ENCODE data around the gene SPI1.

The SPI1 gene

DNA sequence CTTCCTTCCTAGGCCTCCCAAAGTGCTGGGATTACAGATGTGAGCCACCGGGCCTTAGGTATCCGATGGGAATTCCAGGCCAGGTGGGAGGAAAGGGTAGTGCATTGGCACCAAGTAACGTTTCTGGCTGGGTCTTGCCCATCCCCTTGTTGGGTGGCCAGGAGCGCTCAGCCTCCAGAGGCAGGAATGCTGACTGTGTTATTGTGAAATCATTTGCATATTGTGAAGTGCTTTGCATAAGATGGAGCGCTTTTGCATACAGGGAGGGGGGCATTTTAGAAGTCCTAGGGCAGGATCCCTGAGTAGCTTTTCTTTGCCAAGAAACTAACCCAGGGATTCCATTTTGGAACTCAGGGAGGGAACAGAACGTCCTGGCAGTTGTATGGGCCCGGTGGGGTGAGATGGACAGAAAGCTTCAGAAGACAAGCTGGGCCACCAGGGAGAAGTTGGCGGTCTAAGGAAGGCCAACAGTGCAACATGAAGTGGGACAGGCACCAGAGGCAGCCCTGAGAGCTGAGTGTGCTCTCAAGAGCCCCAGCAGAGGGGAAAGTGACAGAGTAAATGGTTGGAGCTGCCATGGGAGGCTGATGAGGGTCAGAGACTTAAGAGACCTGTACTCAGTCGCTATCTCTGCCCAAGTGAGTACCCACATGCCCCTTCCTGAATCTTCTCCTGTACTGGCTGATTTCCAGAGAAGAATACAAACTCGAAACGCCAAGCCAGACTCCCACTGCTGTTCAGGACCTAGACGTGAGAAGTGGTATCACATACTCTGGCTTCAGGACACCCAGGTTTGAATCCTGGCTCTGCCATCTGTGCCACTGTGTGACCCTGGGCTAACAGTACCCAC lies 28.8 kb upstream of the SPI1 start:
- no peak for DNase-seq

DNA sequence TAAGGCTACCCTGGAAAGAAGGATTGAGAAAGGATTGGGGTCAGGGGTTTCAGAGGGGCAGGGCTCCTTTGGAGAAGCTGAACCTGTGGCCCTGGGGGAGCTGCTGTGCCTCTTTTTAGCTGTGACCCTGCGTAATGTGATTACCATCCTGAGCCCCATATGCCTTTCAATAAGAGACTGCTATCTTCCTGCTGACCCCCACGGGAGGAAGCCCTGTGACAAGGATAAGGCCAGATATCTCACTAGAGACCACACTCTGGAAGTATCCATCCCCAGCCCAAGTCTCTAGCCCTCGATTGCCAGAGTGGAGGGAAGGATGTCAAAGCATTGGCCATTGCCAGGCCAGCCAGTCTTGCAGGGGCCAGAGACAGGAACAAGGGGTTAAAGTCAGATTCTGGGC lies 25.2 kb upstream of the SPI1 start:
- DNase-seq, result no peak

DNA sequence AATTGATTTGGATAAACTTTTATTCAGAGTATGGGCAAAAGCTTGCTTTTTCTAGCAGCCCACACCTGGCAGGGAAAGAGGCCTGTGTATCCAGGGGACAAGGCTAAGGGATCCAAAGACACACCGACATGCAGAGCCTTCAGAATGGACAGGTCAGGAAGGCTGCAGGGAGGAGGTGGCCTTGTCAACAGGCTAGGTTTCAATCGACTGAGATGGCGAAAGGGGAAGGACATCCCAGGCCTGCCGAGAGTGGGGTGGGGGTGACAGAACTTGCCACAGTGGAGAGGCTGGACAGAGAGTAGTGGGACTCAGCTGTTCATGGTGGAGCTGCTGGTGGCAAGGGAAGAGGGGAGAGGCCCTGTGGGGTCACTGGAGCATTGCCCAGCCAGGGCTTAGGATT lies 24.8 kb upstream of the SPI1 start:
- DNase-seq, result peak; percentile 17

DNA sequence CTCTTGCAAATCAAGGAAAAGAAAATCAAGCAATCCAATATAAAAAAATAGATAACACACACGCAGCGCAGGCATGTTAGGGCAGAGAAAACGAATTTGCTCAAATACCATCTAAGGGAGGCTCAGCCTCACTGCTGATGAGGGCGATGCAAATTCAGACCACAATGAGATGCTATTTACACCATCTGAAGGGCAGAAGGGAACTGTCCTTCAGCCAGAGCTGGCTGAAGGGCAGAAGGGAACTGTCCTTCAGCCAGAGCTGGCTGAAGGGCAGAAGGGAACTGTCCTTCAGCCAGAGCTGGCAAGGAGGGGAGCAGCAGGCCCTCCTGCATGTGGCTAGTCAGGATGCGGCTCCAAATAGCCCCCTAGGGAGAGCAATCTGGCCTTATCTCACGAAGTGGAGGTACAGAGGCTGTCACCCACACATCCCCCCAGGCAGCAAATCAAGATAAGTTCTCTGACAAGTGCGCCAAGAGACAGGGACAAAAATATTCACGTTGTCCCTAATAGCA lies 22.5 kb upstream of the SPI1 start:
- no peak for DNase-seq

DNA sequence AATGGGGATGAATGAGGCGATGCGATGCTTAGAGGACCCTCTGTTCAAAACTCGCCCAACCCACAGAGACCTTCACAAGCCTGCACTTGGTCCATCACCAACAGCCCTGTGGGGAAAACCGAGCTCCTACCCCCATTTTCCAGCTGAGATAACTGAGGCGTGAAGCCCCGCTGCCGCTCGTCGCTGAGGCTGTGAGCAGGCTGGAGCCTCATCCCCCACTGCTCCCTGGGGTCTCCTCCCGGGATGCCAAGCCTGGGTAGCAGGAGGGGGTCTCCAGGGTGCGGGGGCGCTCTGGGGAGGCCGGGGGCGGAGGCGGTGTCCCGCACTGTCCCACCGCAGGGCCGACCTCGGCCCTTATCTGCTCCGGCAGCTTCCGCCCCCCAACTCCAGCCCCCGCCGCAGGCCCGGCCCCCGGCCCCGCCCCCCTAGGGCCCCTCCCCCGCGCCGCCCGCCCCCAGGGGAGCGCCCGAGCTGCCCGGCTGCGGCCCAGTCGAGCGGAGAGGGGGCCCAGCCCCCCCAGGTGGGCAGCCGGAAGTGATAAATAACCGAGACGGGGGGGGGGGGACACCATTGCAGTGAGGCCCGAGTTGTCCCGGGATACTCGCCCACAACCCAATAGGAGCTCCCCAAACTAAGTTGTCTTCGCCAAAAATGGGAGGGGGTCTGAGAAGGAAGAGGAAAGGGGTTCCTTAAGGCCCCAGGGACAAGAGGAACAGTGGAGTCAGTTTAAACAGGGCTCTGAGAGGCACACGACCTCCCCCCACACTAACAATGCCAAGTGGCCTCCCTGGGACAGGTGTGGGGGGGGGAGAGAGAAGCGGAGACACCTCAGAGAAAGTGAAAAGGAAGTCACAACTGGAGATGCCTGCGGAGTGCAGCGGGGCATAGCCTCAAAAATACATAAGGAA lies 21.8 kb upstream of the SPI1 start:
- peak; percentile 63 for DNase-seq

DNA sequence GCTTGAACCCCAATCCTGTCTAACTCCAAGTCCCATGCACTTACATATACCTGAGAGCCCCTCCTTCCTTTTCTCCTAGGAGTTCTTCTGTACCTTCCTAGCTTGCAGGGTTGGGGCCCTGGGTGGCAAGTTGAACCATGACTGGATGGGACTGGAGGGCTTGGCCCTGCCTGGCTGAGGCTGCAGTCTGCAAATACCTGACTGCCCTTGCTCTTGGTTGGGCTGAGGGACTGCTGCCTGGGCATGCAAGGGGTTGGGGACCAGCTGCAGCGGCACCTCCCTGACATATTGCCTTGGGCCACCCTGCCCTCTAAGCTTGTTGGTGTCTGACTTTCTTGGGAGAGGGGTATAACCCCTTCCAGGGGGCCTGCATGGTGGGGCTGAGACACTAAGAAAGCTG lies 20.2 kb upstream of the SPI1 start:
- no peak for DNase-seq

DNA sequence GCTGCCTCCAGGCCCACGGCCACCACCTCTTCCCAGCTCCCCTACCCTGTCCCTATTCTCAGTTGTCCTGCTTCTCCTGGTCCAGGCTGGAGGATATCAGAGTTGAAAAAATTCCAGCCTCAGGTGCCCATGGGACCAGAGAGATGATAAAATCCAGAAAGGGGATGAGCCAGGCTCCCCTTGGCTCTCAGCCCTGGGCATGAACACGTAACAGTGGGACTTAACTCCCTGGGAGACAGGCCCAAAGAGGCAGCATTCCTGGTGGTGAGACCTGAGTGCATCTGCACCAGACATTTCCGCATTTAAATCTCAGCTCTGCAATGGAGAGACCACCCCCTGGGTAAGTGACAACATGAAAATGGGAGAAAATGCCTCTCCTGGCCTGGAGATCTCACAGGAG lies 19.7 kb upstream of the SPI1 start:
- DNase-seq, result no peak

DNA sequence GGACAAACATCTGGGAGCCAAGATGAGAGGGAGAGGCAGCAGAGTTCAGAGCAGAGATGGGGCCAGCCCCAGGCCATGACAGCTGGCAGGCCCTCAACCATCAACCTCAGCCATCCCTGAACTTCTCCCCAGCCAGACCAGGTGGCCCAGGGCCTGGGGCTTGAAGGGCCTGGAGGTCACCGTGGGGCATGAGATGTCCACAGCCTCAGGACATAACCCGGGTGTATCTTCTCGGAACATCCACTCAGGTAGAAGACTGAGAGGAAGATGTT lies 17.6 kb upstream of the SPI1 start:
- no peak for DNase-seq

DNA sequence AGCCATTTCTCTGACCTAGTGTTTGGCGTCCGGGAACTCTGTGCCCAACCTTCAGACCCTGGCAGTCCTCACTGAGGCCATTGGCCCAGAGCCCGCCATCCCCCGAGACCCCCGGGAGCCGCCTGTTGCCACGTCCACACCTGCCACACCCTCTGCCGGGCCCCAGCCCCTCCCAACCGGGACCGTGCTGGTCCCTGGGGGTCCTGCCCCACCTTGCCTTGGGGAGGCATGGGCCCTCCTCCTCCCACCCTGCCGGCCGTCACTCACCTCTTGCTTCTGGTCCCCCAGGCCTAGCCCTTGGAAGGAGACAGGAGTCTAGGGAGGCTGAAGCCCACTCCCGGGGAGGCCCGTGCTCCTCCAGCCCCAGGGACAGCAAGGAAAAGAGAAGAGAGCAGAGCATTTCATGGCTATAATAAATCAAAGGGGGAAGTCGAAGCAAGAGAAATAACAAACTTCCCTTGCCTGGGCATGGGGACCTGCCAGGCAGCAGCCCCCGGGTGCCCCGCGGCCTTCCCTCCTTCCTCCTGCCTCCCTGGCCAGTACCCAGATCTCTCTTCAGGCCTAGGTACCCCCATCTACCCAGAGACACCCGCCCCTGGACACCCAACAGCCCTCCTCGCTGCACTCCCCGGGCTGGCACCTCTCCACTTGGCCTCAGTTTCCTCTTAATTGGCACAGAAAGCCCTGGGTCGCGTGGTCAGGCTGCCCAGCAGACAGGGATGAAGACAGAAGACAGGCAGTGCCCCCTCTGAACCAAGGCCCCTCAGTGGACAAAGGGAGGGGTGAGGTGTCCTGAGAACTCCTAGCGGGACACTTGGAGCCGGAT lies 17.1 kb upstream of the SPI1 start:
- no peak for DNase-seq

DNA sequence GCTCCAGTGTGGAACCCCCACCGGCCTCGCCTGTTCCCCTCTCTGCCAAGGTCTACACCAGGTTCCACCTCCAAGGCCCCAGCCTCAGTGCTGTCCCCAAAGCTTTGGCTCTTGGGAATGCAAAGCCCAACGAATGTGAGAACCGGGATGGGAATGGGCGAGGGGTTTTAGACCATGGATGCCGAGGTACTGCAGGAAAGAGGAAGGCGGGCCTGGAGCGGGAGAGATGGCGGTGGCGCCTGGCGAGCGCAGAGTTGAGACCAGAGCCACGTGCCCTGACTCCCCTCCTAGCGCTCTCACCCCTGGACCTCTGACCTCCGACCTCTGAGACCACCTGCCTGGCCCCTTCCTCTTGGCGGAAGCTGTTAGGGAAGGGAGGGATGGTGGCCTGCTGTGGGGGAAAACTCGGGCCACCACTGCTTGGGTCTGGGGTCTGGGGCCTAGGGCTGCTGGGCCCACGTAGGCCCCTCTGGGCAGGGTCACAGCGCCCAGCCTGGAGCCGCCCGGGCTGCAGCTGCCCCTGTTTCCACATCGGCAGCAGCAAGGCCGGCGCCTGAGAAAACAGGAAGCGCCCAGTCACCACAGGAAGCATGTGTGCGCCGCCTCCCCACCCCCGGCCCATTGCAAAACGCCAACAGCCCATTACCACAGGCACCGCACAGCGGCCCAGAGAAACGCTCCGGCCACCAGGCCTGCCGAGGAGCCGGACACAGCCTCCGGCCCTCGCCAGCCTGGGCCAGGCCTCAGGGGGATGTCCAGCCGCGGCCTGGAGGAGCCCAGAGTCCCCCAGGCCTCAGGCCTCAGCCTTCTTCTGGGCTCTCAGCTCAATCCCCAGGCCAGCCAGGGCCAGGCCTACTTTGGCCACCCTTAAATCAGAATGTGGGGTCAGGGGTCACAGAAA lies 16.2 kb upstream of the SPI1 start:
- peak; percentile 61 for DNase-seq

DNA sequence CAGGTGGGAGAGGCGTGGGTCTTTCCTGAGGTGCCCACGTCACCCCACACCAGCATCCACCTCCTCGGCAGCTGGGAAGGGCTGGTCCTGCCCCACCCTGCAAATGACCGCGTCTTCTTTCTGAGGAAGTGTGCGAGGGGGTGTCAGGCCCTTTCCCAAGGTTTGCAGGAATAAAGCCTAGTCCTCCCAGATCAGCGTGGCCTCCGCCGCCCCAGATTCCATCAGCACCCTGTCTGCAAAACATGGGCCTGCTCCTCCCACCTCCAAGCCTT lies 15.6 kb upstream of the SPI1 start:
- DNase-seq, result no peak

DNA sequence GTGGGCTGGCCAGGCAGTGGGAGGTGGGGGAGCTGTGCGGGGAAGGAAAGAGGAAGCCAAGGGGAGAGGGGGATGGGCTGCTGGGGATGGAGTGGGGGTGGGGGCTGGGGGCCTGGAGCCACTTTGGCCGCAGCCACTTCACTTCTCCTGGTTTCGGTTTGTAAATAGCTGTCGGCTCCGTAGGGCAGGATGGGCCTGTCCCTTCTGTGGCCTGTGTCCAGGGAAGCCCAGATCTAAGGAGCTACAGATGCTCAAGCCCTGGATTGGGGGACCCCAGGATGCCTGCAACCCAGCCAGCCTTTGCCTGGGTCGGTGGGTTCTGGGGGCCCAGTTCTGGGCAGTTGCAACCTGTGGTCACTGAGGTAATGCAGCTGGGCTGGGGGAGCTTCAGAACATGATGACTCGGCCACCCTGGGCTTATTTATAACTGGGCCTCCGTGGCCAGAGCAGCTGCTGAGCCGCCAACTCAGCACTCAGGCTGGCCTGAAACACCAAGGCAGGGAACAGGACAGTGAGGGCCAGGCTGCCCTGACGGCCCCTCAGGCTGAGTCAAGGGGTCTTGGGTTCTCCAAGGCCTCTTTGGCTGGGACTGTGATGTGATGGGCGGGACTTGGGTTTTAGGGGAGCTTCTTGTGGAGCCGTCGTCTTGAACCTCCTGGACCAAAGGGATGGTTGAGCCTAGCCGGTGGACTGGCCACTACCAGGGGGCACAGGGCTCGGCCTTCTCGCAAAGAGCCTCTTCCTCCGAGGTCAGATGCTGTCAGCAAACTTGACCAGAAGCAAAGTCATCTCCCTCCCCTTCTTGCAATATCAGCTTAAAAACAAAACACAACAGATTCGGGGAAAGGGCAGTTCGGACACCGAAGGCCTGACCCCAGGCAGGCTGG lies 15.1 kb upstream of the SPI1 start:
- peak; percentile 51 for DNase-seq

DNA sequence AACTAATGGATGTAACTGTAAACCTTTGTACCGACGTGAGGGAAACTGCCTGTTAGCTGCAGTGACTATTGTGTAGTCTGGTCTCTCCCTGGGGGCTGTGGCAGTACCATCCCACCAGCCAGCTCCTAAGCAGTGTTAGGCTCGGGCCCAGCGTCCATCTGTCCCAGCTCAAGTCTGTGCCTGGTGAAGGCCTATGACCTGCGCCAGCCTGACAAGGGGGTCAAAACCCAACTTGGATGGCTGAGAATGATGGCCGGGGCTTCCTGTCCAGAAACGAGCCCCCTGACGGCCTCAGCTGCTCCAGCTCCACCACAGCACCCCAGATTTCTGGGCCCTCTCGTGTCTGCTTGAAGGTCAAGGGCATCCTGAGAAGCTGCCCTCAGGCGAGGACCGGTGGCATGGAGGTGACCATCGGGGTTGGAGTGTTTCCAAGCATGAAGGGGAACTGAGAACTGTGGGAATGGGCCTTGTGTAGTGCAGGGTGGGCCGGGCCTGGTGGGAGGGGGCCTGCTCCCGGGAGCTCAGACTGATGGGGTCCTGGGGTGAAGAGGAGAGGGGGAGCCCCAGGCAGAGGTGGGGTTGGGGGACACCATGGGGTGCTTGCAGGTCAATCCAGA lies 14.3 kb upstream of the SPI1 start:
- no peak for DNase-seq

DNA sequence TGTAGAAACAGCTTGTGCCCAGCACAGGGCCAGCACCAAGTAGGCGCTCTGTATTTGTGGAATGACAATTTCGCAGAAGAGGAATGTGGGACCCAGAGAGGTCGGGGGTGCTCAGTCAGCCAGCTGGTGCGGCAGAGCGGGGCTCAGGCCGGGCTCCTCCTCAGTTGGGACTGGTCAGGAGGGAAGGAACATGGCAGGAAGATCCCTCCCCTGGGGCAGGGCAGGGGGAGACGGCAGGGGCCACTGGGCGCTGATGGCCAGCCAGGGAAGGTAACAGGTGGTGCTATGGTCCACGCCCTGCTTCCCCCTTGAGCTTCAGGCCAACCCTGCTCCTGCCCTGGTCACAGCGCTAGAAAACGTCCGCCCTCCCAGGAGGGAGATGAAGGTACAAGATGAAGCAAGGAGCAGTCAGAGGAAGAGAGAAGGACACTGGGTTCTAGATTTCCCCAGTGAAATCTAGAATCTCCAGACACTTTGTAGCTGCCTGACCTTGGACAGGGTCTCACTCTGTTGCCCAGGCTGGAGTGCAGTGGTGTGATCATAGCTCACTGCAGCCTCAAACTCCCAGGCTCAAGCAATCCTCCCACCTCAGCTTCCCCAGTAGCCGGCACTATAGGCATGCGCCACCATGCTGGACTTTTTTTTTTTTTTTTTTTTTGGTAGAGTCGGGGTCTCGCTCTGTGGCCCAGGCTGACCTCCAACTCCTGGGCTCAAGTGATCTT lies 13.5 kb upstream of the SPI1 start:
- no peak for DNase-seq

DNA sequence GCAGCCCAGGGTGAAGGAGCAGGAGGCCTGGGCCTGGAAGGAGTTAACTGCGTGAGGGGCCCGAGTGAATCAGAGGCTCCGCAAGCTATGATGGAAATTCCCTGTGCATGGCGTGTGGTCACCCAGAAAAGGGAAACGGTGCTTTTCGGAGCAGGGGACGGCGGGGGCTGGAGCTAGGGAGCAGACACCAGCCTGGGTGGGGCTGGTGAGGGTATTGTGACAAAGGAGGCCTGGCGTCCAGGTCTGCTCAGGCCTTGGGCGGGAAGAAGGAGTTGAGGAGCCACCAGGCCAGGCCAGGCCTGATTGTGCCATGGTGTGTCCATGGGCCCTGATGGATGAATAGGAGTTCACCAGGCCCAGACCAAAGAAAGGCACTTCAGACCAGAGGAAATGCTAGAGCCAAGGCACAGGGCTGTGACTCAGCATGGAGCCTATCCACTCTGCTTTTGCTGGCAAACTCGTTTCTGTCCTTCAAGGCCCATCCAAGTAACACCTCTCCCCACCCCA lies 12.8 kb upstream of the SPI1 start:
- DNase-seq, result no peak

DNA sequence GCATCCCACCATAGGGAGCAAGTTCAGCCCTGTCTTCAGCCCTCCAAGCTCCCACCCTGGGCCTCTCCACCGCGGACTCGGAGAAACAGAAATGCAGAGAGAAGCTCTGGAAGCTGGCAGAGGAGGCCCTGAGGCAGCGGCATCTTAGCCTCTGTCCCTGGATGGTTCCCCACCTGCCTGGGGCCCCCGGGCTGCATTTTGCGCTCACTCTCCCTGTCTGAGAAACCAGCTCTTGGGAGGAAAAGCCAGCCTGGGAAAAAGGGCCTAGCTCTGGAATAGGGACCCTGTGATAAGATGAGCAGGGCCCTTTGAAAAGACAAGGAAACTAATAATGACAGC lies 12.0 kb upstream of the SPI1 start:
- no peak for DNase-seq

DNA sequence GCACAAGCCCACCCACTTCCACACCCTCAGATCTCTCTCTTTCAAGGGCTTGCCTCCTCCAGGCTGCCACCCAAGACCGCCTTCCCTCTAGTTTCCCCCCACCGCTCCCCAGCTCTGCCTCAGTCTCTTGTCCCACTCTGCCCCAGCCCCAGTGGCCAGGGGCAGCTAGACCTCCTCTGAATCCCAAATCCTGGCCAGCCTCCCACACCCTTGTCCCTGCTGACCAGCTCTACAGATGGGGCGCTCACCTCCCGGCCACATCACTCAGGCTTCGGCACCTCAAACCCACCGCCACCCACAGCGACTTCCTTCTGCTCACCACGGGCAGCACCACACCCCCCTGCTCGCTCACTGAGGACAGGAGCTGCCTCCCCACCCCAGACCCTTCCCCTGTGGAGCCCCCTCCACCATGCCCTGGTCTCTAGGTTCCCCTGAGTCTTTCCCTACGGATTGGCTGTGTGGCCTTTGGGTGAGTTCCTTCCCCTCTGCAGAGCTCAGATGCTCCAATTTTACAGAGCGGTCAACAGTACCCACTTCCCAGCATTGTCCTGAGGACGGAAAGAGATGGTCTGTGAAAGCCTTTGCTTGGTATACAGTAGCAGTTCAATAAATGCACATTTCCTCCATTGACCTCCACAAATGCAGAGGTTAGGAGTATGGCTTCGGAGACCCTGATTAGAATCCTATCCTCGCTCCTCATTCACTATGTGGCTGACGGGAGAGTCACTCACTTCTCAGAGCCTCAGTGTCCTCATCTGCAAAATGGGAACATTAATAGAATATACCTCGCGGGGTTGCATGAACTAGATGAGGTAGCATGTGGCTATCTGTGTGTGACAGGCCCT lies 11.5 kb upstream of the SPI1 start:
- DNase-seq, result no peak

DNA sequence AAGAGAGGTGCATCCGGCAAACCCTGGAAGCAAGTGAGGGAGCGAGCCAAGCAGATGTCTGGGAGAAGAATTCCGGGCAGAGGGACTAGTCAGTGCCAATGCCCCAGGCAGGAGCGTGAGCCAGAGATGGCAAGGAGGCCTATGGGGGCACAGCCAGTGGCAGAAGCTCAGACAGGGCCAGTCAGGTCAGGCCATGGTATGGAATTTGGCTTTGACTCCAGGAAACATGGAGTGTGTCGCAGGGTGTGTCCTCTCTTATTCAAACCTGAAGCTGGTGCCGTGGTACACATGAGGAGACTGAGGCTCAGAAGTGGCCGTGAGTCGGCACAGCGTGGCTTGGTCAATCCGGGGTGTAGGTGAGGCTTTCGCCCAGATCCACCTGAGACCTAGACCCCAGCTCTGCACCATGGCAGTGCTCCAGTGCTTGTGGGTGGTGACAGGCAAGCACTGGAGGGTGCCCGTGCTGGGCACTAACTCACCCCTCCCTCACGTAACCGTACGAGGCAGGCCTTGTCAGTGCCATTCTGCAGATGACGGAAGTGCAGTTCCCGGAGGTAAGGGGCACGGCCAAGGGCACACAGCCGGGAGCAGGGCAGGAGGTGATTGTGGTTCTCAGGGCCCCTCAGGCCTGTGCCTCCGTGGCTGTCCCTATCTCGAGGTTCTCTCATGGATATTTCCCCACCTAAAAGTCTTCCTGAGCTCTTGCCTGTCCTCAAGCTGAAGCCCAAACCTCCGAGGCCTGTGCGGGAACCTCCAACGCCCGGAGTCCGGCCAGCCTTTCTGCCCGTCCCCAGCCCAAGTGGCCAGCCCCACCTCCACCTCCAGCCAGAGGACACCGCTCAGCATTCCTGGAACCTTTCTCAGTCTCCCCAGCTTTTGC lies 10.6 kb upstream of the SPI1 start:
- no peak for DNase-seq

Measured in right hindlimb (tissue), 1 donor.